NCI-H1105 treated with DMSO at 0.1 percent for 48 hours (cell line): ENCODE measurements around the gene CDCP2.
A peak's percentile ranks its signal among the peaks of the same experiment; 100 is the strongest.
"Not testable (repeated sequence)": the region's sequence is repeated elsewhere in the genome, so short reads cannot be mapped to it uniquely, and the experiment has no call there.

Experiments
- DNase-seq: peaks from one replicate; lab custom pipeline; 2025; lab: John Stamatoyannopoulos, UW

Gene CDCP2

DNA sequence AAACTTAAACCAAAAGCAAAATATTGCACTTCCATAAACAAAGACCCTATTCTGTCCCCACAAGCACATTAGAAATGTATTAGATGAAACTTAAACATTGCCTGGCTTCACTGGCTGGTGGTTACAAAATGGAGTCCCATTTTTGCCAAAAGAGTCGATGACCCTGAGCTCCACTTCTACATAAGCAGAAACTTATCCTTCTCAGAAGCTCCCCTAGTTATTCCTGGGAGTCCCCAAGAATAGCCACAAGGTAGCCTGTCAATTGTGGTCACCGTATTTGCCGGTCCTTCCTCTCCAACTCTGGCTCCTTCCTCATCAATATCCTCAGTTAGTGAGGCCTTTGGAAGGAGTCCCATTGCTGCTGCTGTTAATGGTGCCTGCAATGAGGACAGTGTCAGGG lies 37.3 kb downstream of the CDCP2 start:
- DNase-seq: no peak

- DNase-seq: no peak
These were observed 37.8 kb downstream of the CDCP2 start for GRCh38 chr1:54114955-54115354.

DNA sequence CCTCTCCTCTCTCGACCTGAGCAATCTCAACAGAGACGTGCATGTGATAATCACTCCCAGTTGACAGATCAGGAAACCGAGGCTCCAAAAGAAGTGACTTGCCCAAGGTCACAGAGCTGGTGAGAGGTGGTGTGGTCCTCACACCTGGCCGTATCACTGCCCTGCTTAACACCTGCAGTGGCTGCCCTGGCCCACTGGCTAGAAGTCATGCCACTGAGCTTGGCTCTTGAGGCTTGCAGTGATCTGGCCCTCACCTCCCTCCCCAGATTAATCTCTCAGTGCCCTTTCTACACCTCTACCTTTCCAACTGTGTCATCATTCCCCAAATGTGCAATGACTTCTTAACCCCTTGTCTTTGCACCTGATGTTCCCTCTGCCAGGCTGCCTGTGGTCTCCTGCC lies 38.8 kb downstream of the CDCP2 start:
- no peak for DNase-seq

GRCh38 chr1:54112705-54113368 lies 40.0 kb downstream of the CDCP2 start:
- no peak for DNase-seq

DNA sequence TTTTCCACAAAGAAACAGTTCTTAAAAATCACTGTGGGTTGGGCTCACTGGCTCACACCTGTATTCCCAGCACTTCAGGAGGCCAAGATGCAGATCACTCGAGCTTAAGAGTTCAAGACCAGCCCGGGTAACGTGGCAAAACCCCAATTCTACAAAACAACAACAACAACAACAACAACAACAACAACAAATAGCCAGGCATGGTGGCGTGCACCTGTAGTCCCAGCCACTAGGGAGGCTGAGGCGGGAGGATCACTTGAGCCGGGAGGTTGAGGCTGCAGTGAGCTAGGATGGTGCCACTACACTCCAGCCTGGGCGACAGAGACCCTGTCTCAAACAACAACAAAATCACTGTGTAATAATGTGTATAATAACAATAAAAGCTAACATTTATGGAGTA lies 40.8 kb downstream of the CDCP2 start:
- no peak for DNase-seq

DNA sequence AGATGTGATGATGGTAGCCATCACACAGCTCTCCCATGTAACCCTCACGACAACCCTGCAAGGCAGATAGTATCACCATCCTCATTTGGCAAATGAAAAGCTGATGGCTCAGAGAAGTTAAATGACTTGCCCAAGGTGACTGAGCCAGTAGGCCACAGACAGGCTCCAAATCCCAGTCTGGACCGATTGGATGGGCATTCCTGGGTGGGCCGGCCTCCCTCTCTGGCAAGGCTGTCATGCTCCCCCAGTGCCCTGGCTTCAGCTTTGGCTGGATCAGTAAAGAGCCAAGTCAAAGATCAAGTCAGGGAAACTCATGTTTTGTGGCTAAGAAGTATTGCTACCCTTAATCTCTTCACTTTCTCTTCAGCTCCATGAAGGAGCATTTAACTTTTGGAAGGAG lies 41.2 kb downstream of the CDCP2 start:
- no peak for DNase-seq

- DNase-seq: no peak
These were observed 41.8 kb downstream of the CDCP2 start for GRCh38 chr1:54110996-54111395.

- DNase-seq: no peak
These were observed 43.4 kb downstream of the CDCP2 start for GRCh38 chr1:54109129-54110090.

DNA sequence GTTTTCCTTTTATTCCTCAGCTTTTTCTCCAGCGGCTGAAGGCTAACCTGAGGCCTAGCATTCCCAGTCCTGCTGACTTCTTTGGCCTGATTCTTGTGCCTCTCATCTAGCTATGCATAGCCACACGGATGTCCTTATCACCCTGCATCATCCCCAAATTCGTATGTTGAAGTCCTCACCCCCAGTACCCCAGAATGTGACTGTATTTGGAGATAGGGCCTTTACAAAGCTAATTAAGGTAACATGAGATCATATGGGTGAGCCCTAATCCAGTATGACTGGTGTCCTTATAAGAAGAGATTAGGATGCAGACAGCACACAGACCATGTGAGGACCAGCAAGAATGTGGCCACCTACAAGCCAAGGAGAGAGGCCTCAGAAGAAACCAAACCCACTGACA lies 44.6 kb downstream of the CDCP2 start:
- DNase-seq: no peak

GRCh38 chr1:54107131-54107530 lies 45.7 kb downstream of the CDCP2 start:
- DNase-seq: peak; percentile 13

GRCh38 chr1:54105736-54106269 lies 47.0 kb downstream of the CDCP2 start:
- no peak for DNase-seq

DNA sequence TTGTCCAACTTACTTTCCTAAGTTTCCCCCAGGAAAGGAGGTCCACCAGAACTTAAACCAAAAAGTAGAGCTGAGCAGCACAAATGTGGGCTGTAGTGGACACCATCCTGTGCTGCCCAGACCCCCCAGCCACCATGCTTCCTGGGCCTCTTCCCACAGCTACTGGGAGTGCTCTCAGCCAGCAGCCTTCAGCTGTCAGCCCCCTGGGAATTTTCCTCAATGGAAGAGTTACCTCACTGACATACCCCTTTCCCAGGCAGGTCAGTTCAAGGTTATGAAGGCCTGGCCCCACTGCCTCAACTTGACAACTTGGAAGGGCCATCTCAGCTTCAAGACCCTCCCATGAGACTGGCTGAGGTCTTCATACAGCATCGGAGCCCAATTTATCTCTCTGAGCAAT lies 47.7 kb downstream of the CDCP2 start:
- DNase-seq: no peak

DNA sequence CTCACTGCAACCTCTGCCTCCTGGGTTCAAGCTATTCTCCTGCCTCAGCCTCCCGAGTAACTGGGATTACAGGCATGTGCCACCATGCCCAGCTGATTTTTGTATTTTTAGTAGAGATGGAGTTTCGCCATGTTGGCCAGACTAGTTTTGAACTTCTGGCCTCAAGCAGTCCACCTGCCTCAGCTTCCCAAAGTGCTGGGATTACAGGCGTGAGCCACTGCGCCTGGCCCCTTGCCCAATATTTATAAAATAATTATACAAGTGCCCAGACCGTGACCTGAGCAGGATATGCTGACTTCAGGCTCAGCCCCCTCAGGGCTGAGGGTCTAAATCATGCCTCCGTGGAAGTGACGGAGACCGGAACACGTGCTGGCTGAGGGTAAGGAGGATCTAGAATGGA lies 48.2 kb downstream of the CDCP2 start:
- not testable (repeated sequence) for DNase-seq

GRCh38 chr1:54103414-54103813 lies 49.4 kb downstream of the CDCP2 start:
- DNase-seq: no peak

- DNase-seq: no peak
These were observed 52.3 kb downstream of the CDCP2 start for GRCh38 chr1:54100500-54100899.

GRCh38 chr1:54099061-54099610 lies 53.7 kb downstream of the CDCP2 start:
- DNase-seq: no peak

GRCh38 chr1:54096877-54097240 lies 55.9 kb downstream of the CDCP2 start:
- no peak for DNase-seq

DNA sequence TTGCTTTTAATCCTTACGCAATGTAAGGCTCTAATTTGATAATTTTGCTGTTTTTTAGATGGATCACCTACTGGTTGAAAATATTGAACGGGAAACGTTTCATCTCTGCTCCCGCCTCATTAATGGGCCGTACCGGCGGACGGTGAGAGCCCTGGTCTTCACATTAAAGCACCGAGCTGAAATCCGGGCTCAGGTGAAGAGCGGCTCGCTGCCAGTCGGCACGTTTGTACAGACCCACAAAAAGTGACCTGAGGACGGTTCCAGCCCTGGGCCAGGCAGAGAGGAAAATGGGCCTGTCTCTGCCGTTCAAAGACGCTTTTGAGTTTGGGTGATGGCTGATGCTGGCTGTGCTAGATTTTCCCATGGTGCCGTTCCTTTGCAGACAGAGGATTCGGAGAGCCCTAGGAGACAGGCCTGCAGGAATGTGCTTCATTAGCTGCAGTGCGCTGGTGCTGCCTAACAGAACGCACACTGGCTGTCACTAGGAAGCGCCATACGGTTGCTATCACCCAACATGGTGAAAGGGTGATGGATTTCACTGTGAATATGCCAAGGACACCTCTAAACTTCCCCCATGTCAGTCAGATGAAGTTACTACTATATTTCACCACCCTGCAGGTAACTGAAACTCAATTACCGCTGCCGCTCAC lies 56.4 kb downstream of the CDCP2 start:
- no peak for DNase-seq

GRCh38 chr1:54095546-54096226 lies 57.1 kb downstream of the CDCP2 start:
- DNase-seq: no peak

DNA sequence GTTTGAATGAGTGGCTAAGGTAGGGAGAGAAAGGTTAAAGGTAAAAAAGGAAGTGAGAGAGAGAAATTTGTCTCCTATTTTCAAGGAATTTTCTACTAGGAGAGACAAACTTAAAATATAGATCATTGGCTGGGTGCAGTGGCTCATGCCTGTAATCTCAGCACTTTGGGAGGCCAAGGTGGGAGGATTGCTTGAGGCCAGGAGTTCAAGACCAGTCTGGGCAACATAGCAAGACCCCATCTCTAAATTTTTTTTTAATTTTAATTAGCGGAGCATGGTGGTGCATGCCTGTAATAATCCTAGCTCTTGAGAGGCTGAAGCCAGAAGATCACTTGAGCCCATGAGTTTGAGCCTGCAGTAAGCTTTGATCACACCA lies 58.1 kb downstream of the CDCP2 start:
- not testable (repeated sequence) for DNase-seq

GRCh38 chr1:54094001-54094729 lies 58.6 kb downstream of the CDCP2 start:
- DNase-seq: no peak
